ENCODE results near the gene NDRG4. TPM values are rescaled to one million over a fixed set of nuclear protein-coding genes. Genes with fewer than 3 reads are reported as not detected.

NDRG4 gene
- total and polyA plus RNA-seq, 2 of the 13 experiments (the other 11 are each of a cell fraction or from before 2014, with no cell fraction given), result 1.7 to 2.7 TPM

DNA sequence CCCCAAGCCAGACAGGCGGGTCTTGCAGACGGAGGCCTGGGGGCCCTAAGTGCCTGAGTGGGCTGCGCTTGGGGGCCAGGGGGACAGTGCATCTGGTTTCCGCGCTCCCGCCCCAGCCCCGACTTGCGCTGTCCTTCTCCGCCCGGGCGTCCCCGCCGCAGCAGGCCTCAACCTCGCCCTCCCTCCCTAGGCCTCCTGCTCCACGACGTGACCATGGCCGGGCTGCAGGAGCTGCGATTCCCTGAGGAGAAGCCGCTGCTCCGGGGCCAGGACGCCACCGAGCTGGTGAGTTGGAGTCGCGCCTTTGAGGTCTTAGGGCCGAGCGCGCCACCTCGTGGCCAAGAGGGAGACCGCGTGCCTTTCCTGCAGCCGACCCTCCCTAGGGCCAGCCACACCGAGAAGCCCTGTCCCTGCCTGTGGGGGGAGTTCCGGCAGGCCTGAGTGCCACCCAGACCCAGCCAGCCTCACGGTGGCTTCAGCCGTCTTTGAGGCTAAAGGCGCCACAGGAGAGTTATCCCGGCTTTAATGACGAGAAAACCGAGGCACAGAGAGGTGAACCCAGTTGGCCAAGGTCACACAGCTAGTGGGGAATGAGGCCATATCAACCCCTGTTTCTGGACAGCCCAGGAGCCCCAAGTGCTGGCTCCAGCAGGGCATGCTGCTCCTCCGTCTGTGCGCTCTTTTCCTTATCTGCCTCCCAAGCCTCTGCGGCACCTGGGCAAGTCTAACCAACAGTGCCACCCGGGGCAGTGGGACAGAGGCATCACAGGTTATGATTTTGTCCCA lies 12.2 kb upstream of the NDRG4 start (continued):
- TF ChIP-seq ARID4A (CRISPR knock-in tag; IDR thresholded peaks at IDR 0.05; ENCODE audit: borderline replicate concordance) (peak; percentile 22; the same call in 1 of the 2 replicates), NCOA2 (CRISPR knock-in tag; IDR thresholded peaks at IDR 0.05) (no peak), ZNF790 (CRISPR knock-in tag; IDR thresholded peaks at IDR 0.05; ENCODE audit: borderline replicate concordance) (no peak), ZNF724P (CRISPR knock-in tag; IDR thresholded peaks at IDR 0.05; ENCODE audit: borderline replicate concordance) (0 out of 2 replicates have a peak, but pooled peaks have one; percentile 37), ZFP1 (CRISPR knock-in tag; IDR thresholded peaks at IDR 0.05) (no peak), SP1 (IDR thresholded peaks at IDR 0.05) (no peak), SP1 (CRISPR knock-in tag; IDR thresholded peaks at IDR 0.05) (peak; percentile 39; the same call in 1 of the 2 replicates), SMARCE1 (IDR thresholded peaks at IDR 0.05; ENCODE audit: borderline replicate concordance) (no peak), HNRNPLL (IDR thresholded peaks at IDR 0.05; ENCODE audit: low read depth, low read length, poor library complexity, severe bottlenecking) (peak; percentile 55), ZNF788 (CRISPR knock-in tag; IDR thresholded peaks at IDR 0.05; ENCODE audit: borderline replicate concordance) (peak; percentile 74; the same call in 1 of the 2 replicates), NFE2L2 (IDR thresholded peaks at IDR 0.05; ENCODE audit: low read length) (0 out of 2 replicates have a peak, but pooled peaks have one; percentile 0), FOXO1 (CRISPR knock-in tag; IDR thresholded peaks at IDR 0.05) (0 out of 2 replicates have a peak, but pooled peaks have one; percentile 13), NFRKB (IDR thresholded peaks at IDR 0.05) (no peak), THRA (CRISPR knock-in tag; IDR thresholded peaks at IDR 0.05; ENCODE audit: borderline replicate concordance) (peak; percentile 29; the same call in 1 of the 2 replicates)
- TF ChIP-seq, protein P1, sequence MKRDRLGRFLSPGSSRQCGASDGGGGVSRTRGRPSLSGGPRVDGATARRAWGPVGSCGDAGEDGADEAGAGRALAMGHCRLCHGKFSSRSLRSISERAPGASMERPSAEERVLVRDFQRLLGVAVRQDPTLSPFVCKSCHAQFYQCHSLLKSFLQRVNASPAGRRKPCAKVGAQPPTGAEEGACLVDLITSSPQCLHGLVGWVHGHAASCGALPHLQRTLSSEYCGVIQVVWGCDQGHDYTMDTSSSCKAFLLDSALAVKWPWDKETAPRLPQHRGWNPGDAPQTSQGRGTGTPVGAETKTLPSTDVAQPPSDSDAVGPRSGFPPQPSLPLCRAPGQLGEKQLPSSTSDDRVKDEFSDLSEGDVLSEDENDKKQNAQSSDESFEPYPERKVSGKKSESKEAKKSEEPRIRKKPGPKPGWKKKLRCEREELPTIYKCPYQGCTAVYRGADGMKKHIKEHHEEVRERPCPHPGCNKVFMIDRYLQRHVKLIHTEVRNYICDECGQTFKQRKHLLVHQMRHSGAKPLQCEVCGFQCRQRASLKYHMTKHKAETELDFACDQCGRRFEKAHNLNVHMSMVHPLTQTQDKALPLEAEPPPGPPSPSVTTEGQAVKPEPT (CRISPR knock-in tag; IDR thresholded peaks at IDR 0.05; ENCODE audit: low read depth), result 0 out of 2 replicates have a peak, but pooled peaks have one; percentile 76
- TF ChIP-seq, protein P2, sequence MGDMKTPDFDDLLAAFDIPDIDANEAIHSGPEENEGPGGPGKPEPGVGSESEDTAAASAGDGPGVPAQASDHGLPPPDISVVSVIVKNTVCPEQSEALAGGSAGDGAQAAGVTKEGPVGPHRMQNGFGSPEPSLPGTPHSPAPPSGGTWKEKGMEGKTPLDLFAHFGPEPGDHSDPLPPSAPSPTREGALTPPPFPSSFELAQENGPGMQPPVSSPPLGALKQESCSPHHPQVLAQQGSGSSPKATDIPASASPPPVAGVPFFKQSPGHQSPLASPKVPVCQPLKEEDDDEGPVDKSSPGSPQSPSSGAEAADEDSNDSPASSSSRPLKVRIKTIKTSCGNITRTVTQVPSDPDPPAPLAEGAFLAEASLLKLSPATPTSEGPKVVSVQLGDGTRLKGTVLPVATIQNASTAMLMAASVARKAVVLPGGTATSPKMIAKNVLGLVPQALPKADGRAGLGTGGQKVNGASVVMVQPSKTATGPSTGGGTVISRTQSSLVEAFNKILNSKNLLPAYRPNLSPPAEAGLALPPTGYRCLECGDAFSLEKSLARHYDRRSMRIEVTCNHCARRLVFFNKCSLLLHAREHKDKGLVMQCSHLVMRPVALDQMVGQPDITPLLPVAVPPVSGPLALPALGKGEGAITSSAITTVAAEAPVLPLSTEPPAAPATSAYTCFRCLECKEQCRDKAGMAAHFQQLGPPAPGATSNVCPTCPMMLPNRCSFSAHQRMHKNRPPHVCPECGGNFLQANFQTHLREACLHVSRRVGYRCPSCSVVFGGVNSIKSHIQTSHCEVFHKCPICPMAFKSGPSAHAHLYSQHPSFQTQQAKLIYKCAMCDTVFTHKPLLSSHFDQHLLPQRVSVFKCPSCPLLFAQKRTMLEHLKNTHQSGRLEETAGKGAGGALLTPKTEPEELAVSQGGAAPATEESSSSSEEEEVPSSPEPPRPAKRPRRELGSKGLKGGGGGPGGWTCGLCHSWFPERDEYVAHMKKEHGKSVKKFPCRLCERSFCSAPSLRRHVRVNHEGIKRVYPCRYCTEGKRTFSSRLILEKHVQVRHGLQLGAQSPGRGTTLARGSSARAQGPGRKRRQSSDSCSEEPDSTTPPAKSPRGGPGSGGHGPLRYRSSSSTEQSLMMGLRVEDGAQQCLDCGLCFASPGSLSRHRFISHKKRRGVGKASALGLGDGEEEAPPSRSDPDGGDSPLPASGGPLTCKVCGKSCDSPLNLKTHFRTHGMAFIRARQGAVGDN (CRISPR knock-in tag; IDR thresholded peaks at IDR 0.05), result peak; percentile 70
- TF ChIP-seq, protein P3, sequence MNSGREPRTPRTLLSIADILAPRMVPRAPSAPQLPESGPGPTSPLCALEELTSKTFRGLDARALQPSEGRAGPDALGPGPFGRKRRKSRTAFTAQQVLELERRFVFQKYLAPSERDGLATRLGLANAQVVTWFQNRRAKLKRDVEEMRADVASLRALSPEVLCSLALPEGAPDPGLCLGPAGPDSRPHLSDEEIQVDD (CRISPR knock-in tag; IDR thresholded peaks at IDR 0.05; ENCODE audit: borderline replicate concordance), result 0 out of 2 replicates have a peak, but pooled peaks have one; percentile 42
